ENCODE data around the gene C5orf63. TPM values are rescaled to one million over a fixed set of nuclear protein-coding genes. Genes with fewer than 3 reads are reported as not detected.

Gene C5orf63
- total RNA-seq, 1 donor from 2014 or later, result 7.5 TPM

- Histone ChIP-seq H3K4me1 (no peaks in the 10 kb centered on the region), H3K36me3 (no peaks in the 10 kb centered on the region), H3K9me3 (no peaks in the 10 kb centered on the region), H3K4me3 (no peak overlapping the region), H3K27ac (no peak overlapping the region), H3K27me3 (ENCODE audit: low read depth) (no peaks in the 10 kb centered on the region)
- ATAC-seq, result peak; percentile 84 to 95
- TF ChIP-seq CTCF (IDR thresholded peaks at IDR 0.05), result no peak
- intact Hi-C loops (cut with DNase I), result no loop called here
- no peak for DNase-seq
Observed at GRCh38 chr5:127101533-127101932, 28.2 kb upstream of the C5orf63 start.

GRCh38 chr5:127098241-127098640 is 24.9 kb upstream of the C5orf63 start:
- intact Hi-C loops (cut with DNase I), result no loop called here
- Histone ChIP-seq H3K4me3 (no peak overlapping the region), H3K27me3 (ENCODE audit: low read depth) (no peaks in the 10 kb centered on the region), H3K9me3 (no peaks in the 10 kb centered on the region), H3K36me3 (no peaks in the 10 kb centered on the region), H3K27ac (no peak overlapping the region), H3K4me1 (no peaks in the 10 kb centered on the region)
- TF ChIP-seq CTCF (IDR thresholded peaks at IDR 0.05), result no peak
- DNase-seq, result no peak
- no peak for ATAC-seq

GRCh38 chr5:127097278-127097677 is 24.0 kb upstream of the C5orf63 start:
- intact Hi-C loops (cut with DNase I), result no loop called here

GRCh38 chr5:127096328-127096993 is 23.2 kb upstream of the C5orf63 start:
- H3K27me3 ChIP-seq (ENCODE audit: low read depth), result no peaks in the 10 kb centered on the region
- TF ChIP-seq CTCF (IDR thresholded peaks at IDR 0.05), result no peak
- intact Hi-C loops (cut with DNase I), result no loop called here
- no peak overlapping the region for H3K4me3 ChIP-seq
- no peaks in the 10 kb centered on the region for H3K4me1 ChIP-seq
- H3K9me3 ChIP-seq, result no peaks in the 10 kb centered on the region
- ATAC-seq (no peak), DNase-seq (no peak)
- H3K36me3 ChIP-seq, result no peaks in the 10 kb centered on the region
- no peak overlapping the region for H3K27ac ChIP-seq

More at GRCh38 chr5:127097278-127097677, 24.0 kb upstream of the C5orf63 start:
- Histone ChIP-seq H3K36me3 (no peaks in the 10 kb centered on the region), H3K27ac (no peak overlapping the region), H3K4me3 (no peak overlapping the region), H3K9me3 (no peaks in the 10 kb centered on the region), H3K27me3 (ENCODE audit: low read depth) (no peaks in the 10 kb centered on the region), H3K4me1 (no peaks in the 10 kb centered on the region)
- TF ChIP-seq CTCF (IDR thresholded peaks at IDR 0.05), result no peak
- DNase-seq, result no peak
- ATAC-seq, result no peak

GRCh38 chr5:127094161-127094814 is 21.0 kb upstream of the C5orf63 start:
- H3K36me3 ChIP-seq, result no peaks in the 10 kb centered on the region
- no peak for TF ChIP-seq CTCF (IDR thresholded peaks at IDR 0.05)
- H3K27ac ChIP-seq, result no peak overlapping the region
- no peaks in the 10 kb centered on the region for H3K27me3 ChIP-seq (ENCODE audit: low read depth)
- intact Hi-C loops (cut with DNase I), result no loop called here
- no peak for DNase-seq
- ATAC-seq, result no peak
- no peaks in the 10 kb centered on the region for H3K4me1 ChIP-seq
- H3K9me3 ChIP-seq, result no peaks in the 10 kb centered on the region
- no peak overlapping the region for H3K4me3 ChIP-seq

Data from lower lobe of right lung (tissue), 2 donors.